HG03565 (cell line): ENCODE results near the gene SNX5.

ENCODE experiments used
- ATAC-seq: cut with Tn5 transposase; IDR thresholded peaks from one replicate; pipeline ENCODE4 v1.9.1; 2021; ENCODE audit warnings: mild to moderate bottlenecking, moderate library complexity; ENCODE audit not compliant: unreplicated experiment

Gene SNX5

DNA sequence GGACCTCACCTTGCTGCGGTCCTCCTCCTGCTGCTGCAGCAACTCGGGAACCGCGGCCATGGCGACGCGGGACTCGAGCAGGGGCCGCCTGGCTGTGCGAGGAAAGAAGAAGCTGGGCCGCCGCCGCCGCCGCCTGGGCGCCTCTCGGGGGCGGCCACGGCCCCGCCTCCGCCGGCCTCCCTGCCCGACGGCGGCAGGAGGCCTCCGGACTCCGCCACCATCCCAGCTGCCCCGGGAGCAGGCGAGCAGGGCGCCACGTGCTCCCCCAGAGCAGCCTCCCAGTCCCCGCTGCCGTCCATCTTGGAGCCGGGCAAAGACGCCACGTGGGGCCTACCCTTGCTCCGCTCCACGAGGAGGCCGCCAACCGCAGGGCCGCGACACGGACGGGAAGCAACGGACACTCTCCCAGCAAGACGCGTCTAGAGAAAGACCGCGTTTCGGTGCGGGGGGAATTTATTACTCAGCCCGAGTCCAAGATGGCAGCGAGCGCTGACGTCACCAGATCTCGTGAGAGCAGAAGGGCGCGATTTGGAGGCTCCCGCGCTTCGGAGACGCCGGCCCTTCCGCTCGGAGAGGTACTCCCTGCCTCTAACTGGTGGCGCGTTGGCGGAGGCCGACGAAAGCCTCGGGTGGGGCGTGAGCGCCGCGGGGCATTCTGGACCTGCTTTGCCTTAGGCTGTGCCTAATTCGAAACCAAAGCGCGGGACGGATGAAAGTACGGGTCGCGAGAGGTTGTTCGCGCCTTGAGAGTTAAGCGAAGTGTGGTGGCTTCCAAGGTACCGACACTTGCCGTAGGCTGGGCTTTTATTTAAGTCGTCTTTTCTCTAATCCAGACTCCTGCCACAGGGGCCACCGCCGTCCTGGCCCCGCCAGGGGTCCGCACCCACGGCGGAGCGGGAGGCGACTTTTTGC lies at the start of gene SNX5, which contains the start of gene MGME1:
Gene SNX5 (minus strand): TSS at position 429 of the 912 bp plus-strand sequence. CDS start 369 bp downstream, at position 60.
Gene MGME1 (plus strand): TSS at position 653 of the 912 bp plus-strand sequence. CDS start 842 bp downstream, outside the sequence.
- ATAC-seq = peak; percentile 72

DNA sequence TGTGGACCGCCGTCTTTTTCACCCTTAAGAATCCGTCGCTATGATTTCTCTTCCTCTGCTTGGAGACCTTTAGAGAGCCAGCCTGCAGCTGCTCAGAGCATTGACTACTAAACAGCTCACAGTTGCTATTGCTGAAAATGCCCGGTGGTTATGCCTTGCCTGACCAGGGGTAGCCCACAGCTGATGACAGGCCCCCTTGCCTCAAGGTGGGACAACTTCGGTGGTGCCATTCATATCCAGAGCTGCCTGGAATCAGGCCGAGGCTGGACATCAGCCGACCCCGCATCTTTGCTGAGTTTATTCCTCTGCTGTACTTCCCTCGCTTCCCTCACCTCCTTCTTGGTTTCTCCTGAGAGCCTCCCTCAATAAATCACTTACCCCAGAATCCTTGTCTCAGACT lies 49.5 kb upstream of the SNX5 start:
- ATAC-seq = no peak

DNA sequence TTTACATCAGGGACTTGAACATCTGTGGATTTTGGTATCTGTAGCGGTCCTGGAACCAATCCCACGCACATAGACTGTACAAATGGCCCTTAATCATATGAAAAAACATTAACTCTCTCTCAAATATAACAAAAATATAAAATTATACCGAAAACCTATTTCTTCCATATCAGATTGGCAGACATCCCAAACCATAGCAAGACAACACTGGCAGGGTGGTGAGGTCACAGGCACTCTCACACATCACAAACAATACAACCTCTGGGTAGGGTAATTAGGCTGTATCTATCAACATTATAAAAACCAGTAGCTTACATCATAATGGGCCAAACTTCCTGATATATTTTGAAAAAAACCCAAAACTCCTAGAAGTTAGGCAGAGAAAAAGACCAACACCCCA lies 48.2 kb upstream of the SNX5 start:
- no peak for ATAC-seq

DNA sequence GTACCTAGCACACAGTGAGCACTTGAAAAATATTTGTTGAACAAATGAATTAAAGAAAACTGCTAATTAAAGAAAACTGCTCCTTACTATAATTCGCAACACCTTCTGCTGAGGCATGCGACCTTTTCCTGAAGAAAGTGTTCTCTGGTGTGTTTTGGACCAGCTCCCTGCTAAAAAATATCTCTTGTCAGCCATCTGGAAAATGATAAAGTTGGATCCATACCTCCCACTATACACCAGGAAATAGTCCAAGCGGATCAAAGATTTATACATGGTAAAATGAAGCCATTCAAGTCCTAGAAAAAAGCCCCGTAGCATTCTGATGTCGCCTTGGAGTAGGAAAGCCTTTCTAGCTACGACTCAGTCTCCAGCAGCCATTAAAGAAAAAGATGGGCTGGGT lies 45.8 kb upstream of the SNX5 start:
- ATAC-seq = no peak

DNA sequence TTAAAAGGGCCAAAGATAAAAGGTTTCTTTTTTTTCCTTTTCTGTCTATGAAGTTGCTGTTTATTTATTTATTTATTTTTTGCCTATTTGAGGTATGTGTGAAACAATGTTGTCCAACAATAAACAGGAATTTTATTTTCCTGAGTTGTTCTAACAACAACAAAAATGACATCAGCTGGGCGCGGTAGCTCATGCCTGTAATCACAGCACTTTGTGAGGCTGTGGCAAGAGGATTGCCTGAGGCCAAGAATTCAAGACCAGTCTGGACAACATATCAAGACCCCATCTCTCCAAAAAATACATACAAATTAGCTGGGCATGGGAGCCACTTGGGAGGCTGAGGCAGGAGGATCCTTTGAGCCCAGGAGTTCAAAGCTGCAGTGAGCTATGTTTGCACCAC lies 44.3 kb upstream of the SNX5 start:
- ATAC-seq = no peak

DNA sequence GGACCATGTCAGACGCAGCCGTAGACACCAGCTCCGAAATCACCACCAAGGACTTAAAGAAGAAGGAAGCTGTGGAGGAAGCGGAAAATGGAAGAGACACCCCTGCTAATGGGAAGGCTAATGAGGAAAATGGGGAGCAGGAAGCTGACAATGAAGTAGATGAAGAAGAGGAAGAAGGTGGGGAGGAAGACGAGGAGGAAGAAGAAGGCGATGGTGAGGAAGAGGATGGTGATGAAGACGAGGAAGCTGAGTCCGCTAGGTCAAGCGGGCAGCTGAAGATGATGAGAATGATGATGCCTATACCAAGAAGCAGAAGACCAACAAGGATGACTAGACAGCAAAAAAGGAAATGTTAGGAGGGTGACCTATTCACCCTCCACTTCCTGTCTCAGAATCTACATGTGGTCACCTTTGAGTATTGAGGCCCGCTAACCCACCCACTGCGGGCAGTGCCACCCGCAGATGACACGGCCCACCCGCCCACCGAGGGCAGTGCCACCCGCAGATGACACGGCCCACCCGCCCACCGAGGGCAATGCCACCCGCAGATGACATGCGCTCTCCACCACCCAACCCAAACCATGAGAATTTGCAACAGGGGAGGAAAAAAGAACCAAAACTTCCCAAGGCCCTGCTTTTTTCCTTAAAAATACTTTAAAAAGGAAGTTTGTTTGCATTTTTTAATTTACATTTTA lies 43.5 kb upstream of the SNX5 start:
- no peak for ATAC-seq

- ATAC-seq = no peak
Measured at GRCh38 chr20:18011482-18011881, 42.9 kb upstream of the SNX5 start.

DNA sequence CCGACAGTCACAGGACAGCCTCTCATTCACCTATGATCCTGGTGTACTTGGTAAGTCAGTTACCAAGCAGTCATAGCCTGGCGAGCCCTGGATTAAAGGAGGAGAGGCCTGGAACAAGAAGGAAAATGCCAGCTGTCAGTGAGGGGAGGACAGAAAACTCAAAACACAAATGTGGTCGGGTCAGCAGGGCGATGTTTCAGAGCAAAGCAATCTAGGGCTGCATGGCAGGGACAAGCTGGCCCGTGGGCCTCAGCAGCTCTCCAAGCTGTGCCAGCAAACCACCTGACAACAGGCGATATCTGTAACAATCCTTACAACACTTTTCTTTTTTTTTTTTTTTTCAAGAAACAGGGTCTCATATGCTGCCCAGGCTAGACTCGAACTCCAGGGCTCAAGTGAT lies 40.5 kb upstream of the SNX5 start:
- ATAC-seq = no peak

- no peak for ATAC-seq
Measured at GRCh38 chr20:18007534-18008292, 39.1 kb upstream of the SNX5 start.

GRCh38 chr20:18006684-18007083 lies 38.1 kb upstream of the SNX5 start:
- ATAC-seq = no peak

DNA sequence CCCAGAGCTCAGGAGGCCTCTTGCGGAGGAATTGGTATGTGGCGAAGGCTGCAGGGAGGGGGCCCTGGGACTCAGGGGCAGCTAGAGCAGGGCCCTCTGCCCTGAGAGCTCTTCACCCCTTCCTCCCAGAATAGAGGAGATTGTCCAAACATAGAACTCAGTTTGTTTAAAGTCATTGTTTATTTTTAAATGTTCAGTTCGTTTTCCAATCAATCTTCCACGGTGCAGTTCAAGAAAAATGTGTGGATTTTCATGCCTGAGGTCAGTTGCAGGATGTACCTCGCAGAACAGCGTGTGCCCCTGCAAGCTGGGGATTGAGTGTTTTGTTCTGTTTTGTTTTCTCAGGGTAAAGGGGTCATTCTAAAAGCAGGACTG lies 37.4 kb upstream of the SNX5 start:
- no peak for ATAC-seq

DNA sequence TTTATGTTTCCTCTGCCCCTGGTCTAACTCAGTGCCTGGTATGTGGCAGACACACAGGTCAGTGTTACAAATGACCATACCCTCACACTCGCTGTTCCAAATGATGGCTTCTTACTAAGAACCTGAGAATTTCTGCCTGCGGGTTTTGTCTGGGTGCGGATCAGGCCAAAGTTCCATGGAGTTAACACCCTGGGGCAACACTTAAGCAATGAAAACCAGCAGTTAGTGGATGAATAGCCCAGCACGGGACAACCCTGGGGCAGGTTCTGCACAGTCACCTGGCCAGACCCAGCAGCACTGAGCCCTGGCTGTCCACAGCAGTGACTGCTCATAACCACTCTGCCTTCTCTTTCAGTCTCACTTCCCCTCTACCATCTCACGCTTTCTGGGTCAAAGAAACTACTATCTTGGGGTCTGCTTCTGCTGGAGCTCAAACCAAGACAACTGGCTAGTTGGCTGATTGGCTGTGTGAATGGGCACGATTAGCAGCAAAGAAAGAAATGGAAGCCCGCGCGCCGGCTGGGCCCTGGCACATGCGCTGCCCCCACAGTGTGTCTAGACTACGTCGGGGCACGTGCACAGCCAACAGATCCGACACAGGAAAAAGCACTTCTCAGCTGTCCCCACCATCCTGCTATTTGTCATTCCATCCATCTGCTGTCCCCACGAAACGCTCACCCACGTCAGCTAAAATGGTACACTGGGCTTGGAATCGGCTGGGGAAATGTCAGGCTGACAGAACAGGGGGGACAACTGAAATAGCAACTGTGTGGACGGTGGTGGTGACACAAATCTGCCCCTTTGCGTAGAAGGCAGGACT lies 36.8 kb upstream of the SNX5 start:
- ATAC-seq = peak; percentile 95

GRCh38 chr20:18004384-18005031 lies 35.9 kb upstream of the SNX5 start:
- ATAC-seq = no peak

GRCh38 chr20:18003897-18004296 lies 35.3 kb upstream of the SNX5 start:
- ATAC-seq = peak; percentile 34

DNA sequence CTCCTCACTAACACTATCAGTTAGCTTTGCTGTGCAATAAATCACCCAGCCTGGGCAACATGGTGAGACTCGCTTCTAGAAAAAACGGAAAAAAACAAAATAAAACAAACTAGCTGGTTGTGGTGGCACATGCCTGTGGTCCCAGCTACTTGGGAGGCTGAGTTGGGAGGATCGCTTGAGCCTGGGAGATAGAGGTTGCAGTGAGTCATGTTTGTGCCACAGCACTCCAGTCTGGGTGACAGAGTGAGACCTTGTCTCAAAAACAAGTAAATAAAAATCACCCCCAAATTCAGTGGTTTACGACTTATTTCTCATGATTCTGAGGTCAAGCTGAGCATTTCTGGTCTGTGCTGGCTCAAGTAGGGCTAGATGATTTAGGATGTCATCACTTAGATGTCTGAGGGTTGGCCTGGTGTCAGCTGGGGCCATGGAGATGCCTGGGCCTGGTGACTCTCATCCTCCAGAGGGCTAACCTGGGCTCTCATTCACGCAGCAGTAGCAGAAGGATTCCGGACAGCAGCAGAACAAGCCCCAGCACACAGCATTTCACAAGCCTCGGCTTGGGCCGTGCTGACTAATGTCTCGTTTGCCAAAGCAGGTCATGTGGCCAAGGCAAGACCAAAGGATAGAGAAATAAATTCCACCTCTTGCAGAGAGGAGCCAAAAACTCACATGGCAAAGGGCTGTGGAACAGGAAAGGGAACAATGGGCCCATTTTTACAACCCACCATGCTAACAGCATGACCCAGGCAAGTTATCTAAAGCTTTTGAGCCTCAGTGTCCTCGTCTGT lies 32.7 kb upstream of the SNX5 start:
- ATAC-seq = no peak

DNA sequence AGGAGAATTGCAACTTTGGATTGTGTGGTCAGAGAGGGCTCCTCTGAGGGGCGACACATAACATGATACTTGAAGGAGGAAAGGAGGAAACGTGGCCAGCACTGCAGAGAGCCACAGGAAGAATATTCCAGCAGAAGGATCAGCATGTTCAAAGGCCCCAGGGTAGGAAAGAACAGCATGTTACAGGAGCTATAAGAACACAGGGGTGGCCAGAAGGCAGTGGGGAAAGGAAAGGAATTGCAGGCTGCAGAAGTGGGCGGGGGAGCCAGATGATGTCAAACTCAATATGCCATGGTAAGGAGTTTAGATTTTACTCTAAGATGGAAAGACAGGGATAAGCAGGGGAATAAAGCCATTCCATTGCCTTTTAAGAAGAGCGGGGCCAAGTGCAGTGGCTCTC lies 31.0 kb upstream of the SNX5 start:
- ATAC-seq = no peak

- no peak for ATAC-seq
Measured at GRCh38 chr20:17998446-17998845, 29.9 kb upstream of the SNX5 start.

DNA sequence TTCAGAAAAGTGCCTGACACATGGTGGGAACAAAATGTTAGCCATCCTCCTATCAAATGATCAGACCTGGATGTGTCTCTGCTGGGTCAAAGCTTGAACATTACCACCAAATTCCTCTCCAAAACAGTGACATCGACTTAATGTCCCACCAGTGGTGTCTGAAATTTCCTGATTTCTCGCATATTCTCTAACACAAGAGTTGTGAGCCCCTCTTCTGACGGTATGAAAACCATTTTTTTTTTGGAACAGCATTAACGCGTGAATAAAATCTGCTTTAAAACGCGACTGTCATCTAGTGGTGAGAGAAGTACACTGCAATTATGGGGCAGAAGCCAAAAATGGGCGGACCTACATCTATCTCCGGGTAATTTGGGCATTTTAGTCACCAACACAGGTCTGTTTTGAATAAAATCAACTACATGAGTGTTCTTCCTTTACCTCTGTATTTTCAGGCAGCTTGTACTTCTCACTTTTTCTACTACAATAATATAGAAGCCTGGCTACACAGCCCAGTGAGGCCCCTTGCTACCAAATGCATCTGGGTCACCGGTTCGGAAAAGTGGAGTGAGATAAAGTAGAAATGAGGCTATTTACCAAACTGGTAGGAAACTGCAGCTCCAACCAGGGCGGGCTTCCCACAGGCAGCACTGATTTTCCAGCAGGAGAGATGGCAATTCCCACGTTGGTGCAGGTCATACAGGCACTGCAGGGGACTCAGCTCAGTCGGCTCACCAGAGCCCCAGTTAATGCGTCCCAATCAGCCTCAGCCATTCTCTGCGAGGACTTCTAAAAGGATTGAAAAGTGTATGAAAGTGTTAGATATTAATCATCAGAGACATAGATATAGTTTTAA lies 27.6 kb upstream of the SNX5 start:
- ATAC-seq = no peak
